GM21825 (cell line): Measurements from ENCODE around the gene DCTD.
"Not testable (repeated sequence)": the region's sequence is repeated elsewhere in the genome, so short reads cannot be mapped to it uniquely, and the experiment has no call there.

Experiments
- ATAC-seq: cut with Tn5 transposase; IDR thresholded peaks from one replicate; pipeline ENCODE4 v1.9.1; 2021; ENCODE audit warnings: mild to moderate bottlenecking, moderate library complexity; ENCODE audit not compliant: unreplicated experiment

Gene DCTD

GRCh38 chr4:182922501-182923284 is 5.5 kb upstream of the DCTD start:
- no peak for ATAC-seq

GRCh38 chr4:182921608-182922007 is 4.4 kb upstream of the DCTD start:
- no peak for ATAC-seq

GRCh38 chr4:182920676-182921075 is 3.5 kb upstream of the DCTD start:
- ATAC-seq = no peak

GRCh38 chr4:182918791-182919302 is 1.7 kb upstream of the DCTD start:
- ATAC-seq = peak; percentile 29

- peak; percentile 19 for ATAC-seq
Observed at GRCh38 chr4:182918044-182918607, 940 bp upstream of the DCTD start.

GRCh38 chr4:182916483-182917181 is 554 bp downstream of the DCTD start:
- ATAC-seq = peak; percentile 26

GRCh38 chr4:182914357-182914756 is 2.8 kb downstream of the DCTD start:
- no peak for ATAC-seq

GRCh38 chr4:182913621-182914020 is 3.6 kb downstream of the DCTD start:
- ATAC-seq = no peak

GRCh38 chr4:182913036-182913435 is 4.2 kb downstream of the DCTD start:
- ATAC-seq = no peak

GRCh38 chr4:182908124-182908523 is 9.1 kb downstream of the DCTD start:
- ATAC-seq = no peak

GRCh38 chr4:182907396-182907795 is 9.8 kb downstream of the DCTD start:
- ATAC-seq = no peak

GRCh38 chr4:182906786-182907185 is 10.4 kb downstream of the DCTD start:
- no peak for ATAC-seq

- no peak for ATAC-seq
Observed at GRCh38 chr4:182905038-182905437, 12.1 kb downstream of the DCTD start.

GRCh38 chr4:182904211-182904761 is 12.9 kb downstream of the DCTD start:
- no peak for ATAC-seq

- no peak for ATAC-seq
Observed at GRCh38 chr4:182903013-182903412, 14.2 kb downstream of the DCTD start.

- no peak for ATAC-seq
Observed at GRCh38 chr4:182901337-182901736, 15.8 kb downstream of the DCTD start.

GRCh38 chr4:182900021-182900420 is 17.2 kb downstream of the DCTD start:
- ATAC-seq = not testable (repeated sequence)

GRCh38 chr4:182898479-182898799 is 18.7 kb downstream of the DCTD start:
- ATAC-seq = no peak

GRCh38 chr4:182897601-182898478 is 19.3 kb downstream of the DCTD start:
- ATAC-seq = no peak

GRCh38 chr4:182896421-182896820 is 20.8 kb downstream of the DCTD start:
- no peak for ATAC-seq
